GM19025 (cell line): ENCODE measurements around the gene NCOA1.

Source experiments
- ATAC-seq: cut with Tn5 transposase; IDR thresholded peaks from one replicate; pipeline ENCODE4 v1.9.1; 2021; ENCODE audit warnings: mild to moderate bottlenecking, low read depth, moderate library complexity; ENCODE audit not compliant: unreplicated experiment

Gene NCOA1

DNA sequence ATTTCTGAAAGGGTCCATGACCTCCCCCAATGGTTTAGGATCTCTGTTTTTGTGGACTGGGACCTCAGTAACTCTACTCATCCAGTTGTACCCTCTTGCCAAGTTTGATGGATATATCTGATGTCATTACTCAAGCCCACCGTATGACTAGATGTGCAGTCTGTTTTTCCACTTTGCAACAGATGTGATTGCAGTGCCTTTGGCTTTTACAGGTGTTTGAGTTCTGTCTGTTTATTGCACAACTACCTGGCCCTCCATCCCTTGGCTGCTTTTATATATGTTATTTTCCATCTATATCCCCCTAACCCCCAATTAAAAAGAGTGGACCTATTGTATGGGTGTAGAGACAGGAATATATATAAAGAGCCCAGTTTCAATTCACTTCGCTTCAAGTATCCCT lies 10.8 kb downstream of the NCOA1 start:
- ATAC-seq, result no peak

DNA sequence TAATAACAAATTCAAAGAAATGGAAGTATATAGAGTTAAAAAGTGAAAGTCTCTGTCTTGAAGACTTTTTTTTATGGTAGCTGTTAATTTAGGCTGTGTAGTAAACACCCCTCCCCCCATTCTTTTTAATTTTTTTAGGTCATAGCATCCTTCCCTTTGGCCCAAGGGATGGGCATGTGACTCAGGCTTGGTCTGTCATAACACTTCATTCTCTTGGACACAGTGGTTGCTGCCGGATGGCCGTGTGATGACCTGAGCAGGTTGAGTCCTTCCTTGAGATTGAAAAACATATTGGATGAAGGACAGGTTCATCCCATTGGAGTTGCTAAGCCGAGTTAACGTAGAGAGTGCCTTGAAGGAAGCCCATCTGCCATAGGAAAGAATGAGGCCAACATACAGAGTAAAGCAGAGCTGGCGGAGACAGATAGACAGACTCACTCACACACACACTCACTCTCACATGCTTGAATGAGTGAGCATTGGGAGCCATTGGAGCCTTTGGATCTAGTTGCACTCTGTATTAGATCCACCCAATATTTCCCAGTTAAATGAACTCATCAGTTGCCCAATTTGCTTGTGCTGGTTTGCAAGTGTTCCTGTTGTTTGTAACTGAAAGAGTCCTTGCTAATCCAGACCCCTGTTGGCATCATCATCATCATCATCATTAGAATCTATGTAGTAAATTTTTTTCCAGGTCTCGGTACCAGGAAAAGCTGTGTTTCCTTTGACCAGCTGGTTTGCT lies 14.7 kb downstream of the NCOA1 start:
- no peak for ATAC-seq

DNA sequence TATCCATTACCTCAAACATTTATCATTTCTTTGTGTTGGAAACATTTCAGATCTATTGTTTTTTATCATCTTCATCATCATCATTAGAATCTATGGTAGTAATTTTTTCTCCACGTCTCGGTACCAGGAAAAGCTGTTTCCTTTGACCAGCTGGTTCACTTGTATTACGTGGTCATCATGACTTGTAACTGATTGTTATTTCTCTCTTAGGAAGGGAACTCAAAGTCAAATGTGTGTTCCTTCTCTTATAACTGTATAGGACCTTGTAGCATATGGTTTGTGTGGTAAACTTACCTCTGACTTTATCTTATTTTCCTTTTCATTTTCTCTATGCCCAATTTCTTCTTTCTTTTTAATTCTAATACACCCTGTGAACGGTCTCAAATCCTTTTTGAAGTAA lies 16.5 kb downstream of the NCOA1 start:
- no peak for ATAC-seq

DNA sequence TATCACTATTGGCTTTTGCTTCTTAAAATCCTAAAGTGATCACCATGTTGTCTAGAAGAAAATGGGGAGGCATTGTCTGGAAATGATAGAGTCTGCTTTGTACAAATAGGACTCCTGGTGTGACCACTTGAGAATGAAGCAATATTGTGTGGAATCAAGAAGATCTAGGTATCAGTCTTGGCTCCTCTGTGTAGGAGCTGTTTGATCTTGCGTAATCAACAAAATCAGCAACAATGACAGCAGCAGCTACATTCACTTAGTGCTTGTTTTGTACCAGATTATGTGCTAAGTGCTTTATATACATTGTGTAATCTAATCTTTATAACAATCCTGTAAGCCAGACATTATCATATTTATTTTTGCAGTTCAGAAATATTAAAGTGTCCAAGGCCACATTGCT lies 17.8 kb downstream of the NCOA1 start:
- no peak for ATAC-seq

DNA sequence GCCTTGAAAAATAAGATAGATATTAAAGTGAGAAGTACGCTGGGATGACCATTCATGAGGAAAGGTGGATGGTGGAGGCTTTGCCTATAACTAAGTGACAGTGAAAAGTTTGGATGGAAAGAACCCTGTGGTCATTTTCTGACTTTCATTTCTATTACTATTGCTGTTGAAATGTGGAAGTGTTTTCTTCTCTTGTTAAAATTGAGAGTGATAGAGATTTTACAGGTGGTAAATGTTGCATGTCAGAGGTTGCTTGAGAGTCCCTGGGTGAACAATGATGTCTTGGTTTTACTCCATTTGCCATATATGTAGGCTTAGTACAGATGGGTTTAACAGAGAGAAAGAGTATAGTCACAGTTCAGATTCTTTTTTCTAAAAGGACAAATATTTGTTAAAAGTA lies 18.4 kb downstream of the NCOA1 start:
- peak; percentile 85 for ATAC-seq

DNA sequence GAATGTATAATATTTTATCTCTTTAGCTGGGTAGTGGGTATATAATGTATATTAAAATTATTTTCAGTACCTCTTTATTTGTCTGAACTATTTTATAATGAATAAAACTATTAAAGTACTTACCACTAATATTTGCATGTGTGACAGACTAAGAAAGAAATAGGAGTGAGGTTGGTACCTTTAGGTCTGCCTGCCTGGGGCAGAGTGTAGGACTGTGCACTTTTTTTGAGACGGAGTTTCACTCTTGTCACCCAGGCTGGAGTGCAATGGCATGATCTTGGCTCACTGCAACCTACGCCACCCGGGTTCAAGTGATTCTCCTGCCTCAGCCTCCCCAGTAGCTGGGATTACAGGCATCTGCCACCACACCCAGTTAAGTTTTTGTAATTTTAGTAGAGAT lies 18.8 kb downstream of the NCOA1 start:
- ATAC-seq, result no peak

DNA sequence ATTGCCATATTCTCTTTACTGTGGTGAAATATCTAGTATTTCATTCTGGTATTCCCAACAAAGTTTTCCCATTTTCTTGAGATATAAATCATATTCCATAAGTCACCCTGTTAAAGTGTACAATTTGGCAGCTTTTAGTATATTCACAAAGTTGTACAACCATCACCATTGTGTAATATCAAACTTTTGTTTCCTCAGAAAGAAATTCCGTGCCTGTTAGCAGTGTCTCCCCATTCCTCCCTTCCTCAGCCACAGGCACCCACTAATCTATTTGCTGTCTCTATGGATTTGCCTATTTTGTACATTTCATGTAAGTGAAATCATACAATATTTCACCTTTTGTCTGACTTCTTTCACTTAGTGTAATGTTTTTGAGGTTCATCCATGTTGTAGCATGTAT lies 19.7 kb downstream of the NCOA1 start:
- ATAC-seq, result no peak

DNA sequence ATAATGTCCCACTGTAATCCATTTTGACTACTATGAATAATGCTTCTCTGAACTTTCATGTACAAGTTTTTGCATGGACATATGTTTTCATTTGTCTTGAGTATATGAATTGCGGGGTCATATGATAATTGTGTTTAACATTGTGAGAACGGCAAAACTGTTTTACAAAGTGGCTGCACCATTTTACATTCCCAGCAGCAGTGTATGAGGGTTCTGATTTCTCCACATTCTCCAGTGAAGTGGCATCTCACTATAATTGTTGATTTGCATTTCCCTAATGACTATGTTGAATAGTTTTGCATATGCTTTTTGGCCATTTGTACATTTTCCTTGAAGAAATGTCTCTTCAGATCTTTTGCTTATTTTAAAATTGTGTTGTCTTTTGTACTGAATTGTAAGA lies 20.1 kb downstream of the NCOA1 start:
- no peak for ATAC-seq

DNA sequence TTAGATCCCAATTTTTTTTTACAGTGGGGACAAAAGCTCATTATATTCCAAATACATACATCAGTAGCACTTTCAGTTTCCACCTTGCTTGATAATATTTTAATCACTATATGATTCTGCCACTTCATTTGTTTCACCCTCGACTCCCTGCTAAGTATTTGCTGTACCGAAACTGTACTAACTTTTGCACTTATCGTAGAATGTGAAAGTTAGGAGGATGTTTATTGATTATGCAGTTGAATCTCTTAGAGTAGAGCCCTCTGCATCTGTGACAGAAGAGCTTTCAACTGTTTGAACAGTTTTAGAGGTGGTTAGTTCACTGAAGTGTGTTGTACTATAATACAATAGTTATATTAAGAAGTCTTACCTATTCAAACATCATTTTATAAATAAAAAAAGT lies 20.8 kb downstream of the NCOA1 start:
- no peak for ATAC-seq

DNA sequence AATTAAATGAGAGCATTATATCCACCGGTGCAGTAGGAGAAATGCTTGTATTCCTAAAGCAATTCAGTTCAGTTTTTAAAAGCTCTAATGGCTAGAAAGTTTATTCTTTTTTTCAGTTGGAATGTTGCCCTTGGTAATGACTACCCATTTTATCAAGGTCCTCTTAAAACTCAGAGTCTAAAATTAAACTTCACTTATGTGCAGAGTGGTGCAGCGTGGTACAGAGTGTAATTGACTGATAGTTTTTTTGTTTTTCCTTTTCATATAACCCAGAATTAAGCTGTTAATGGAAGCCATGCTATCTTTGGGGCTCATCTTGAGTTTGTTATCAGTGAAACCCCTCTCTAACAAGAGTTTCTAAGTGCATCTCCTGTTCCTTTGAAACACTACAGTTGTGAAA lies 21.4 kb downstream of the NCOA1 start:
- no peak for ATAC-seq

DNA sequence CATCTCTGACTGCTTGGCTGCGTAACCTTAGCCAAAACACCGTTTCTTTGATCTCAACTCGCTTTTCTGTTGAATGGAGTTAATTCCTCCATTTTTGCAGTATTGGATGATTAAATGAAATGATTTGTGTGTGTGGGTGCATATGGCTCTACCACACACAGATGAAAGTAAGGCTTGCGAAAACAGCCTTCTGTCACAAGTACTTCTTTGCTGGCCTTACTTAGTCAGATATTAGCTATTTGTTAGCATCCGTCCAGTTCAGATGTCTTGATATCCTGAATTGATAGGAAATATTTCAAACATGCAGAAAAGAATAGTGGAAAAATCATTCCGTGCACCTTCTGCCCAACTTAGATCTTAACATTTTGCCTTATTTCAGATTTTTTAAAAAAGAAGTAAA lies 21.8 kb downstream of the NCOA1 start:
- no peak for ATAC-seq

DNA sequence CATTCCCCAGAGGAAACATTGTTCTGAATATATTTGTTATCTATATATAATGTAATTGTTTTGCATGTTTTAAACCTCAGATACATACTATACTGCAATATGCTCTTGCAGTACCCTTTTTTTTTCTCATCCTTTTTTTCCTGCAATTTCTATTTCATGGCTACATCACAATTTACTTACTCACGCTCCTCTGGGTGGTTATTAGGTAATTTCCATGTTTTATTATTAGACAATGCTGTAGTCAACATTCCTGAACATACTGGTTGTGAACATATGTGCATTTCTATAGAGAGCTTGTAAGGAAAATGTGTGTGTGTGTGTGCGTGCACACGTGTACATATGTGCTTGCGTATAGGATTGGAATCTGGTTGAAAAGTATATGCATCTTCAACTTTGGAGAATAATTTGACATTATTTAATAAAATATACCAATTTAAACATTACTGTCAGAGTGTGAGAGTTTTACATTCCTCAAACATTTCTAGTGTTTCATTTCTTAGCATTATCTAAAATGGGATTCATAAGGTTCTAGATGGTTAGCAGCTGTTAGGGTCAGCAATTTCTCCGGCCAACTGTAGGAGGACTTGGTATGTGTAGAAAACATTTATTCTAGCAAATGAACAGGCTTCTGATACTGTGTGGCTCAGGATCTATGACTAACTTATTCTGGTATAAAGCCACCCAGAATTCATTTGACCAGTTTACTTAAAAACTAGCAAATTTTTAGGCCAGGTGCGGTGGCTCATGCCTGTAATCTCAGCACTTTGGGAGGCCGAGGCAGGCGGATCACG lies 22.4 kb downstream of the NCOA1 start:
- no peak for ATAC-seq

DNA sequence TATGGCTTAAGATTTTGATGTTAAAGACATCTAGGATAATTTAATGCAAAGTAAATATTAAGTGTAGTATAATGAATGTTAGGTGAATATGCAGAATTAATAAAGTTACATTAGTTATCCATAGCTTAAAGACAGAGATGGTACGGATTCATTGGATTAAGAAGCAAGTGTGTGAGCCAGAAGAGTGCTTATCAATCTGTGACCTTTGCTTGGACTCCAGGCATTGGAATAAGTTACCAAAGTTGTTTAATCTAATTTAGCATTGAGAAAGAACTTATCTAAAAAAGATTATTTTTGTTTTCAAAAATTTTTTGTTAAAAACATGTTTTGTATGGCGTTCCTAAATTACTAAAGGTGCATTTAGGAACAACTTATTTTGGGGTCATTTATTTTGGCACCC lies 23.8 kb downstream of the NCOA1 start:
- ATAC-seq, result no peak

DNA sequence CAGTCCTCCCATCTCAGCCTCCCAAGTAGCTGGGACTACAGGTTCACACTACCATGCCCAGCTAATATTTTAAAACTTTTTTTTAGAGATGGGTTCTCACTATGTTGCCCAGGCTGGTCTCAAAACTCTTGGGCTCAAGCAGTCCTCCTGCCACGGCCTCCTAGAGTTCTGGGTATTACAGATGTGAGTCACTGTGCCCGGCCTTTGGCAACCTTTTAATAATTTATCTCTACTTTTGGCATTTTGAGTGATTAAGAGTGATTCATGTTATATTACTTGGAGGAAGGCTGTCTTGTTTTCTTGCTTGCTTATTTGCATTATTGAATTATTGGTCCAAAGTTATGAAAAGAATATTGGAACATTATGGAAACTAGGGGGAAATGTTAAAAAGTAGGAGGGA lies 24.3 kb downstream of the NCOA1 start:
- no peak for ATAC-seq

DNA sequence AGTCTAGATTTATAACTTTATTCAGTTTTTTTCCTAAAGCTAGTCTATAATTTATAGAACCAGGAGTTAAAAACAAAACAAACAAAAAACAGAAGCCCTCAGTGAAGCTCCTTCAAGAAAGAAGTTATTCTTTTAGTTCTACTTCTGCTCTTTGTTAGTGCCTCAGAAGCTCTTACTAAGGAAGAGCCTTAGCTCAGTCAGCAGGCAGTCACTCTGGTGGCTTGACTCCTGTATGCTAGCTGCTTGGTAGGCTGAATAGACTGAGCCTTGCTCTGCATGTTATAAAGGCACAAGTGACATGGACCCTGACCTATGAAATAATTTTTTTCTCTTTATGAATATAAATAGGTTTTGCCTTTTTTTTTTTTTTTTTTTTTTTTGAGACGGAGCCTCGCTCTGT lies 24.8 kb downstream of the NCOA1 start:
- ATAC-seq, result no peak

DNA sequence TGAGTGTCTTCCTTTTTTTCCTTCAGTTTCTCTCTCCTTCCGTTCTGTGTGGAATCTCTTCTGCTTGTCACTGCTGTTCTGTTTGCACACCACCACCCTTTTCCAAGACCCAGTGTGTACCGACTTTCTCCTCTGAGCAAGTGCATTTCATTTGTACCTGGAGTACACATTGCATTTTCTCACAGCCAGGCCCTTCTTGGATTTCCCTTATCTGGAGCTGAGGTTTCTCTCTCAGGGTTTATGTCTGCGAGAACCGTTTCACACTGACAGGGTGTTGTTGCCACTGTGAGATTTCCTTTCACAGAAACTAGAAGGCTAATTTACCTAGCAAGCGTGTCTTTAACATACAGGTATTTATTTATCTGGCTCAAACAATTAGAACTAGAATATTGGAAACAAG lies 26.2 kb downstream of the NCOA1 start:
- no peak for ATAC-seq

DNA sequence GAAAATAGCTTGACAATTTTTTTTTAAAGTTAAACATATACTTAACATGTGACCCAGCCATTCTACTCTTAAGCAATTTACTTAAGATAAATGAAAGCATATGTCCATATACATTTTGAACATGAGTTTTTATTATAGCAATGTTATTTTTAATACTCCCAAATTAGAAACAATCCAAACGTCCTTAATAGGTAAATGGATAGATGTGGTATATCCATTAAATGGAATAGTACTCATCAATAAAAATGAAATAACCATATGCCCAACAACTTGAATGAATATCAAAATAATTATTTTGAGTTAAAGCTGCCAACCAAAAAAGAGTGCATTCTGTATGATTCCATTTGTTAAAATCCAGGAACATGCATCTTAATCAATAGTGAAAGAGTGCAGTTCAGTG lies 29.1 kb downstream of the NCOA1 start:
- ATAC-seq, result no peak

DNA sequence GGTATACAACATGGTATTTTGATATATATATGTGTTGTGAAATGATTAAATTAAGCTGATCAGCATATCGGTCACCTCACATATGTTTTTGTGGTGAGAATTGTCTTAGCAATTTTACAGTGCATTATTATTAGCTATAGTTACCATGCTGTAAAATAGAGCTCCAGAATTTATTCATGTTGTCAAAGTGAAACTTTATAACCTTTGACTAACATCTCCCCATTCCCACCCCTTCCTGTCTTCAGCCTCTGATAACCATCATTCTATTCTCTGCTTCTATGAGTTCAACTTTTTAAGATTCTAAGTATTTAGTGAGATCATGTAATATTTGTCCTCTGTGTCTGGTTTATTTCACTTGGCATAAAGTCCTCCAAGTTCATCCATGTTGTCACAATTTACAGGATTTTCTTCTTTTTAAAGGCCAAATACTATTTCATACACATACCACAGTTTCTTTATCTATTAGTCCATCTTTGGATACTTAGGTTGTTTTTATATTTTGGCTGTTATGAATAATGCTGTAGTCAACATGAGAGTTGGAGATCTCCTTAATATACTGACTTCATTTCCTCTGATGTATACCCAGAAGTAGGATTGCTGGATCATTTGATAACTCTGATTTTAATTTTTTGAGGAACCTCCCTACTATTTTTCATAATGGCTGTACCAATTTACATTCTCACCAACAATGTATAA lies 30.3 kb downstream of the NCOA1 start:
- ATAC-seq, result no peak

DNA sequence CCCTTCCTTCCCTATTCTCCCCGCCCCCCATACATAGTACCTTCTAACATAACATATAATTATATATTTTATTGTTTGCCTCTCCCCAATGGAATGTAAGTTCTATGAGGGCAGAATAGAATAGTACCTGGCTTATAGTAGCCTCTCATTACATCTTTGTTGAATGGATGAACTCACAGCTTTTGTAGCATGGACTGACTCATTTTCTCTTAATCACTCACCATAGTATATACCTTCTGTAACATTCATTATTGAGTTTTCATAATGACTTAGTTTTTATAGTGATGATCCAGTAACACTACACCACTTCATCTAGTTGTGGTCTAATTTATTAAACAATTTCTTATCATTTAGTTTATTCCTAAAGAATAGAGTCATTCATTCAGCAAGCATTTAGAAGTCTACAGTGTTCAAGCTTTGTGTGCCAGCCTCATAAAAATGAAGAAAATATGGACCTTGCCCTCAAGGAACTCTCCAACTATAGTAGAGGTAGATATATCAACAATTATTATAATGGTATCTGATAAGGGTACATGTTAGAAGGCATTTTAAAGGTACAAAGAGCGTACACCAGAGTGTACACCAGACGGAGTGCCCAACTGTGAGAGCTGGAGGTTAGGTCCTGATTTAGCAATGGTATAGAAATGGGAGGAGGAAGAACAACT lies 31.1 kb downstream of the NCOA1 start:
- no peak for ATAC-seq

DNA sequence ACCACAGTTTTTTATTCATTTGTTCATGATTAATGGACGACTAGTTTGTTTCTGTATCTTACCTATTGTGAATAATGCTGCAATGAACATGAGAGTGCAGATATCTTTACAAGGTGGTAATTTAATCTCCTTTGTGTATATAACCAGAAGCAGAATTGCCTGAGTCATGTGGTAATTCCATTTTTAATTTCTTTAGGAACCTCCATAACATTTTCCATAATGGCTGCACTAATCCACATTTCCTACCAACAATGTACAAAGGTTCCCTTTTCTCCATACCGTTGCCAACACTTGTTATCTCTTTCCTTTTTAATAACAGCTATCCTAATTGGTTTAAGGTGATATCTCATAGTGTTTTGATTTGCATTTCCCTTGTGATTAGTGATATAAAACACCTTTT lies 36.5 kb downstream of the NCOA1 start:
- no peak for ATAC-seq

DNA sequence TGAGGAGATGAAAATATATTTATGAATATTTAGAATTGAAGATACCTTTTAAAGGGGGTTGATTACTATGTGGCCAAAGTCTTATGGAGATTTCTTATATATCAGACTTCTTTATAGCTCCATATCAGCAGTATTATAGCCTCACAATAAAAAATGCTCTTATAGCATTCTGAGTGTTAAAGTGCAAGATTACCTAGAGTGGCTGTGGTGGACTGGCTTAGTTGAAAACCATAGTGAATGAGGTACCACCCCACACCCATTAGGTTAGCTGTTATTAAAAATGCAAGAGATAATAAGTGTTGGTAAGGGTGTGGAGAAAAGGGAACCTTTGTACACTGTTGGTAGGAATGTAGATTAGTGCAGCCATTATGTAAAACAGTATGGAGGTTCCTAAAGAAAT lies 39.7 kb downstream of the NCOA1 start:
- no peak for ATAC-seq
